Measurements from ENCODE around the gene ATIC.

Gene ATIC

GRCh38 chr2:215376103-215376780, 64.4 kb downstream of the ATIC start:
- DNase-seq (ENCODE audit: low read depth) = no peak

- DNase-seq (ENCODE audit: low read depth) = no peak
Measured at GRCh38 chr2:215377283-215377682, 65.4 kb downstream of the ATIC start.

- DNase-seq (ENCODE audit: low read depth) = no peak
Measured at GRCh38 chr2:215378045-215378444, 66.2 kb downstream of the ATIC start.

GRCh38 chr2:215379039-215379438, 67.2 kb downstream of the ATIC start:
- DNase-seq (ENCODE audit: low read depth) = no peak

- no peak for DNase-seq (ENCODE audit: low read depth)
Measured at GRCh38 chr2:215379948-215380347, 68.1 kb downstream of the ATIC start.

GRCh38 chr2:215380699-215381098, 68.8 kb downstream of the ATIC start:
- DNase-seq (ENCODE audit: low read depth) = no peak

GRCh38 chr2:215382011-215382410, 70.2 kb downstream of the ATIC start:
- no peak for DNase-seq (ENCODE audit: low read depth)

- no peak for DNase-seq (ENCODE audit: low read depth)
Measured at GRCh38 chr2:215382480-215382879, 70.6 kb downstream of the ATIC start.

GRCh38 chr2:215383652-215384279, 71.9 kb downstream of the ATIC start:
- no peak for DNase-seq (ENCODE audit: low read depth)

- no peak for DNase-seq (ENCODE audit: low read depth)
Measured at GRCh38 chr2:215384710-215385109, 72.9 kb downstream of the ATIC start.

- no peak for DNase-seq (ENCODE audit: low read depth)
Measured at GRCh38 chr2:215386566-215386965, 74.7 kb downstream of the ATIC start.

- no peak for DNase-seq (ENCODE audit: low read depth)
Measured at GRCh38 chr2:215388002-215388728, 76.3 kb downstream of the ATIC start.

- no peak for DNase-seq (ENCODE audit: low read depth)
Measured at GRCh38 chr2:215390550-215390913, 78.7 kb downstream of the ATIC start.

- DNase-seq (ENCODE audit: low read depth) = no peak
Measured at GRCh38 chr2:215391531-215391930, 79.7 kb downstream of the ATIC start.

- DNase-seq (ENCODE audit: low read depth) = no peak
Measured at GRCh38 chr2:215392164-215392563, 80.3 kb downstream of the ATIC start.

GRCh38 chr2:215392687-215393270, 80.9 kb downstream of the ATIC start:
- DNase-seq (ENCODE audit: low read depth) = no peak

- no peak for DNase-seq (ENCODE audit: low read depth)
Measured at GRCh38 chr2:215394102-215394805, 82.4 kb downstream of the ATIC start.

- DNase-seq (ENCODE audit: low read depth) = no peak
Measured at GRCh38 chr2:215395687-215396460, 84.0 kb downstream of the ATIC start.

- DNase-seq (ENCODE audit: low read depth) = no peak
Measured at GRCh38 chr2:215396595-215397313, 84.9 kb downstream of the ATIC start.

- no peak for DNase-seq (ENCODE audit: low read depth)
Measured at GRCh38 chr2:215397632-215398341, 85.9 kb downstream of the ATIC start.

All from stimulated activated CD8-positive, alpha-beta memory T cell treated with anti-CD3 and anti-CD28 coated beads, Interleukin-12 subunit alpha, Interleukin-12 subunit beta, amount 100 ng/mL, for 1 hour (primary cell).